ENCODE data around the gene FANCE.

The FANCE gene

DNA sequence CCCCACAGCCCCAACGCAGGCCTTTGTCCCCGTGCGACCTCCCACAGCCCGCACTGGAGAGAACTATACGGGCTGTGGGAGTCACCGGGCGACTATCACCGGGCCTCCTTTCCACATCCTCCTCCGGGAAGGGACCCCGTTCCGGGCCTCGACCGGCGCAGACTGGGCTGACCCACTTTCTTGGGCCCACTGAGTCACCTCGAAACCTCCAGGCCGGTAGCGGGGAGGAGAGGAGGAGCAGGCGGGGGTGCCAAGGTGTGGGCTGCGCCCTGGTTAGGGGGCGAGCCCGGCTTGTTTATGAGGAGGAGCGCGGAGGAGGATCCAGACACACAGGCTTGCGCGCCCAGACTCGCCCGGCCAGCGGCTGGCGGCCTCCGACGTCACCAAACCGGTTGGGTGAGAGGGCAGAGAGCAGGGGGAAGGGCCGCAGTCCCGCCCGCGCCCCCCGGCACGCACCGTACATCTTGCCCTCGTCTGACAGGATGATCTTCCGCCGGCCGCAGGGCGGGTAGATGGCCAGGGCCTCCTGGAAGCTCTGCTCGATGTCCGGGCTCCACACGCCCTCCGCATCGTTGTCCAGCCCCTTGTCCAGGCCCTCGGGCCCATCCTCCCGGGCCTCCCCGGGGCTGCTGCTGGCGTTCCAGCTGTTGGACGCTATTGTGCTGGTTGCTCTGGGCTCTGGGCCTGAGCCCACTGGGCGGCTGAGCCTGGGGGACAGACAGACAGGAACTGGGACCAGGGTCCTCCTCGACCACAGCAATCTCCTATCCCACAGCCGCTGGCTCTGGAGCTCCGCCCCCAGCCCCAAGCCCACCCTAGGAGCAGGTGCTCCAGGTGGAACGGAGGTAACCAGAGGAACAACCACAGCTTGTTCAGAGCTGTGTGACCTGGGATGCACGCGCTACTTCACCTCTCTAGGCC is 34.1 kb downstream of the FANCE start:
- DNase-seq: no peak

DNA sequence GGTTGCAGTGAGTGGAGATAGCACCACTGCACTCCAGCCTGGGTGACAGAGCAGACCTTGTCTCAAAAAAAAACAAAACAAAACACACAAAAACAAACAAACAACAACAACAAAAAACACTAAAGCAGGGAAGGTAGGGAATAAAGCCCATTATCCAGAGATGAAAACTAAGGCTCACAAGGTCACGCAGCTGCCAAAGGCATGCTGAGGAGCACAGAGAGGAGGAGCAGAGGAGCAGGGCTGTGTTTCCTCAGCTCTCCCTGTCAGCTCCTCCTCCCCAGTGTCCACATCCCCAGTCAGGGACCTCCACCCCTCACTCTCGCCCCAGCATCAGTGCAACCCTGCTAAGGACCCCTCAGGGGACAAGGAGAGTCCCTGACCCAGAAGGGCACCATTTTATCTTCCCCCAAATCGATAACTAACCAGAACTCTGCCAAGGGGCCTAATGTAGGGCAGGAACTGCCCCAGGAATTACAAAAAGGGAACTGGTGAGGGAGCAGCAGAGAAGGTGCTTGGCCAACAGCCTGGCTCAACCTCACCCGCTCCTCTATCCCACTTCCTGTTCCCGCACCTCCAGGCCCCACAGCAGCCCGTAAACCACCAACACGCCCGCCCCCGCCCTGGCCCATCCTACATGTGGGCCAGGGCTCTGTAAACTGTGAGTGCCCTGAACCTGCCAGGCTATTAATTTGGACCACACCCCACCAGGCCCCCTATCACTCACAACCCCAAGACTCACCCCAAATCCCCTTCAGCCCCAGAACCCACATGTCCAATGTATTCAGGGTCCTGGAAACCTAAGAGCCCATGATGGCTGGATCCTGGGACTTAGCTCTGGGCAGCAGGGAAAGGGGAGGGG is 35.7 kb downstream of the FANCE start:
- no peak for DNase-seq

- no peak for DNase-seq
Observed at GRCh38 chr6:35488517-35488862, 36.4 kb downstream of the FANCE start.

- DNase-seq: no peak
Observed at GRCh38 chr6:35489066-35489465, 36.9 kb downstream of the FANCE start.

- no peak for DNase-seq
Observed at GRCh38 chr6:35489995-35490791, 38.1 kb downstream of the FANCE start.

DNA sequence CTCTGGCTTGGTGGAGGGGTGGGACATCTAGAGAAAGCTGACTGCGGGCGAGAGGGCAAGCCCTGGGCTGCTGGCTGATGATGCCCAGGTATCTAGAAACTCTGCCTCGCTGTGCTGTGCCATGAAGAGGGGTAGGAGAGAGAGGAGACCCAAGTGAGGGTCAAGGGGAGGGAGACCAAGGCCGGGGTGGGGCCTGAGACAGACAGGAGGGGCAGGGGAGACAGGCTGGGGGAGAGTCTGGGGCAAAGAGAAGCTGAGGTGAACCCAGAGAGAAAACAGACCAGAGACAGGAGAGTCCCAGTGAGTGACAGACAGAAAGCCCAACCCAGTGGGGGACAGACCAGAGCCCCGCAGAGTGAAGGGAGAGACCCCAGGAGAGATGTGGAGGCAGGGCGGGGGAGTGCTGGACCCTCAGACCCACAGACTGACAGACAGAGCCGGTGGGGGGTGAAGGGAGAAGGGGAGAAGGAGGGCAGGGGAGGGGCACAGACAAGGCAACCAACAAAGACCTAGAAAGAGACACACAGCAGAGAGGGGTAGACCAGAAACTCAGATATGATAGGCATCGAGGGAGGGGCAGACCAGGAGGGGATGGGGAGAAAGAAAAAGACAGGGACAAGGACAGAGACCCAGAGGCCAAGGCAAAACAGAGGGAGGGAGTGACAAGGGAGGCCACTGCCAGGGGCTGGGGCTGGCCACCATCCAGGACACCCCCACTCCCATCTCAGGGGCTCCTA is 38.9 kb downstream of the FANCE start:
- no peak for DNase-seq

GRCh38 chr6:35491558-35492257 is 39.6 kb downstream of the FANCE start:
- DNase-seq: no peak

- no peak for DNase-seq
Observed at GRCh38 chr6:35492258-35492973, 40.3 kb downstream of the FANCE start.

DNA sequence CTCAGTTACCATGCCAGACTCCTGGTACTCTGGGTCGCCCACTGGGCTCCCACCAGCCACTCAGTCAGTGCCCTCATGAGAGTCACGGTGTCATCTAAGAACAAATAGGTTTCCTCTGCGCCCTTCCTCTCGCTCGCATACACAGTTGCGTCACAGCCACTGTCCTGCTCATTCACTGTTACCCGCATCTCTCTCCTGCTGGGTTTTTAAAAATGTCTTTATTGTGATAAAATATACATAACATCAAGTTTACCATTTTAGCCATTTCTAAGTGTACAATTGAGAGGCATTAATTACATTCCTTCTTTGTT is 40.8 kb downstream of the FANCE start:
- no peak for DNase-seq

DNA sequence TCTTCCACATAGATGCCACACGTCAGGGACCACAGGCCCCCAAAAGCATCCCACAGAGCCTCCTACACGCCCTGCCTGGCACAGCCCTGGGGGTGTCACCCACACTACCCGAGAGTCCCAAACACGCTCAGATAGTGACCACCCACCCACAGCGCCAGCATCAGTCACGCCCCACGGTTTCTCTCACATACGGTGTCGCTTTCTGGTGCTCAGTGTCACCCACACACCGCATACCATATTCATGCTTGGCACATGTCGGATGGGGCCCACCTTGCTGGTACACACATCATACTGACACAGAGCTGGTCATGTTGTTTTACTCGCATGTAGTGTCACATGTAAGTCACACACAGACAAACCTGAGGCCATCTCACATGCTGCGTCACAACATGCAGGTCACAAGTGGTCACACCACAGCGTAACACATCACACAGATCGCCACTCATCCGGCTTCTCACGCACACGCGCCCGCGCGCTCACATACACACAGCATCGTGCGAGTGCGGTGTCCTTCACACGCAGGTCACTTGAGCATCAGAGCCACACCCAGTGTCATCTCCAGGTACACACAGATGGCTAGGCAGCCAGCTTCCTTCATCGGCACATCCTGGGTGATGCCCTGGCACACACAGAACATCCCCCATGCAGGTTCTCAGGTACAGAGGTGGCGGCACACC is 41.3 kb downstream of the FANCE start:
- DNase-seq: no peak

DNA sequence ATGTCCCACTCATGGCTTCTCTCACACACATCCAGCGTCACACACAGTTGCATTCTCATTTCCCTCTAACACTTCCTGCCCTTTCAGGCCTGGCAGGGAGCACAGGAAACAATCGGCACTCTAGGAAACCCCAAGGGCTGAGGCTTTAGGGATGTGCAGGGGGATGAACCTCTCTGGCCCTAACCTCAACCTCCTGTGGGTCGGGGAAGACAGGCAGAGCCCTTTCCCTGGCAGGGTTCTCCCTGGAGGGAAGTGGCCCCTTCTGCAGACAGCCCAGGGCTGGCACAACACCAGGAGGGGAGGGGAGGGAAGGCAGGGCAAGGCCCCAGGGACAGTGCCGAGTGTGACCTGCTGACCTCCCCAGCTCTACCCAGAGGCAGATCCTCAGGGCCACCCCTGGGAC is 42.0 kb downstream of the FANCE start:
- no peak for DNase-seq

DNA sequence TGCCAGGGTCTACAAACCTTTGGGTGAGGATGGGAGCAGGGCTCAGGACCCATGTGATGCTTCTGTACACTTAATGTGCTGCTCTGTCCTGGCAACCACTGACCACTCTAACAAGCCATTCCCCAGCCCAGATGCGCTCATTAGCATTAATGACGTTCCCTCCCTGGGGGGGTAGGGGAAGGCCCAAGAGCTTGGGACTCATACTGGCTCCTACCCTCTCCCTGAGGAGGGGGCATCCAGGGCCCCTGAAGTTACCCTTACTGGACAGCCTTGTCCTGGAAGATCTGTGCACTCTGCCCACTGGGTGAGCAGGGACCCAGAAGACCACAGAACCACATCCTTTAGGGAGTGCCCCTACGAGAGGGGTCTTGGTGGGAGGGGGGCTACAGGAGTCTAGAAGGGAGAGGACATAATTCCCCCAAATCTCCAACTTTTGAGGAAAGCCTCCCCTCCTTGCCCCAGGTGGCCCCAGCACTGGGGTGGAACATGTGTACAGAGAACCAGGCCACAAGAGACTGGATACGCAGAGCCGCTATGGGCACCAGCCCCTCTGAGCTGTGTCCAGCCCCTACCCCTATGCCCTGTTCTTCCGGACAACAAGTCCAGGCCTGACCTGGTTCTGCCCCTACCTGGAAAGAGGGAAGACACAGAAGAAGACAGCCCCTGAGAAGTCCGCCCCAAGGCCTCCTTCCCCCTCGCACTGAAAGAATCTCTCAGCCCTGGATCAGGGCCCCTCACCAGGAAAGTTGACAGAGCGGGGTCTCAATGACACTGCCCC is 43.3 kb downstream of the FANCE start:
- DNase-seq: no peak

- no peak for DNase-seq
Observed at GRCh38 chr6:35496036-35496840, 44.1 kb downstream of the FANCE start.

DNA sequence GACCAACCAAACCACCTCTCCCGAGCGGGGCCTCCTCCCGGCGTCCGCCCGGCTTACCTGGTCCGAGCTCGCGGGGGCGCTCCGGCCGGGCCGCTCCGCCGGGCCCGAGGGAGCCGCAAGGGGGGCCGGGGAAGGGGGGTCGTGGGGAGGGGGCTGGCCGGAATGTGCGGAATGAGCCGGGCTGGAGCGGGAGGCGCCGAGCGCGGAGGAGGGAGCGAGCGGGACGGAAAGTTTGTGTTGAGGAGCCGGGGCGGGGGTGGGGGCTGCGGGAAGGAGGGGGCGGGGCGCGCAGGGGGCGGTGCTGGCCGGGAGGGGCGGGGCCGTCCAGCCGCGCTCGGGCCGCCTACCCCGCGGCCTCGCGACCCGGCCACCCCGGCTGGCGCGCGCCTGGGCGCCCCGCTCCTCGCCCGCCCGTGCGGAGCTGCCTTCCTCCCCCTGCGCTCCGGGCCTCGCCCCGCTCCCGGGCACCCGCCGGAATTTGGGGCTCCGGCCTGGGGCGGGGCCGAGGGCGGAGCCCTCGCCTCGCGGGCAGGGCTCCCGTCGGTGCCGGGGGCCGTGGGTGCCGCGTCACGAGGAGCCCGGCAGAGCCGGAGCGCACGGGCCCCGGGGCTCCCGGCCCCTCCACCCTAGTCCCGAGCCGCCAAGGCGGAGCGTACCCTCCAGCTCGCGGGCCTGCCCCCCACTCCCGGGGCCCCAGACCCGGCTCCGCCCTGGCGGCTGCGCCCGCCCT is 44.9 kb downstream of the FANCE start, which contains the start of gene TEAD3:
TSS of gene TEAD3 (minus strand) at position 239 of the 730 bp plus-strand sequence.
- no peak for DNase-seq

- DNase-seq: no peak
Observed at GRCh38 chr6:35497571-35498421, 45.7 kb downstream of the FANCE start.

DNA sequence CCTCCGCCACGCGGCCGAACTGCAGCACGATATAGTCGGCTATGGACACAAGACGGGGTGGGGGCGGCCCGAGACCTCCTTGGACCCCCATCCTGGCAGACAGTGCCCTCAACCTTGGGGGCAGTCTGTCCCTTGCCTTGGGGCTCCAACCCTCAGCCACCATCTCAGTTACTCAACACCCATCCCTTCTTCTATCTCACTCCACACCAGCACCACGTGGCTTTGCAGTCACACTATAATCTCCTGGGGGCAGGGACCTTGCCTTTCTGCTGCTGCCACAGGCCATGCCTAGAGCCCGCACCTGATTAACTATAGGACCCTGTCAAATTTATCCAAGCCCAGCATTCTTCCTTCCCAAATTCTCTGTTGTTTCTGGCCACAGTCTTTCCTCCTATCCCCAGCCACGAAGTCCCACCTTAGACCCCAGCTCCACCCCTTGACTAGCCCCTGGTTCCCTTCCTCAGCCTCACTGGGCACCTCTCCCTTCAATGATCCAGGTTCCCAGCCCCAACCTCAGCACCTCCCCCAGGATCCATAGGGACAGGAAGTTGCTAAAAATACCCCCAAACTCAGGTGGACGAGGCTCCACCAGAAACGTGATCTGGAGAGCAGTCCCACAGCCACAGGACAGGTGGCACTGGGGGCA is 46.4 kb downstream of the FANCE start:
- no peak for DNase-seq

- no peak for DNase-seq
Observed at GRCh38 chr6:35499372-35499771, 47.2 kb downstream of the FANCE start.
